Stimulated activated CD8-positive, alpha-beta memory T cell treated with anti-CD3 and anti-CD28 coated beads, Interleukin-4, amount 100 ng/mL, for 48 hours (primary cell): ENCODE measurements around the gene BCKDK.
"Not testable (repeated sequence)": the region's sequence is repeated elsewhere in the genome, so short reads cannot be mapped to it uniquely, and the experiment has no call there.

ENCODE experiments used
- DNase-seq: peaks from one replicate; pipeline ENCODE4 v3.0.0-alpha.2; 2020

Gene BCKDK

DNA sequence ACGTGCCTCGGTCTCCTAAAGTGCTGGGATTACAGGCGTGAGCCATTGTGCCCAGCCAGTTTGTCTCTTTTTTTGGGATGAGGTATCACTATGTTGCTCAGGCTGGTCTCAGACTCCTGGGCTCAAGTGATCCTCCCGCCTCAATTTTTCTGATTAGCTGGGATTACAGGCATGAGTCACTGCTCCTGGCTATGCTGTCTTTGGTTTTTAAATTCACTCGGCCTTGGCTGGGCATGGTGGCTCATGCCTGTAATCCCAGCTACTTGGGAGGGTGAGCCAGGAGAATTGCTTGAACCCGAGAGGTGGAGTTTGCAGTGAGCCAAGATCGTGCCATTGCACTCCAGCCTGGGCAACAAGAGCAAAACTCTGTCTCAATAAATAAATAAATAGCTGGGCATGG lies 36.2 kb downstream of the BCKDK start:
- DNase-seq = not testable (repeated sequence)

GRCh38 chr16:31145398-31145990 lies 37.3 kb downstream of the BCKDK start:
- no peak for DNase-seq

DNA sequence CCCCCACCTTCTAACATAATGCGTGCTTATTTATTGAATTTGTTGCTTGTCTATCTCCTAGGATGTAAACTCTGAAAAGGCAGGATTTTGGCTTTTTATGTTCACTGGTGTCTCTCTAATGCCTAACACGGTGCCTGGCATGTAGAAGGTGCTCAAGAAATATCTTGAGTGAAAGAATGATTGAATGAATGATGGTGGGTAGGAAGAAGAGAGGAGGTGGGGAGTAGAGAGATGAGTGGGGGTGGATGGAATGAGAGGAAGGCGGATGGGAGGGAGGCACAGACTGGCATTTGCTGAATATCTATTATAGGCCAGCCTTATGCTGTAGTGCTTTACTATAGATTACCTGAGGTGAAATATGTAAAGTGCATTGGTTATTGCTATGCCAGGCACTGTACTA lies 39.4 kb downstream of the BCKDK start:
- no peak for DNase-seq

- DNase-seq = no peak
Observed at GRCh38 chr16:31148281-31148728, 40.1 kb downstream of the BCKDK start.

GRCh38 chr16:31148896-31149295 lies 40.7 kb downstream of the BCKDK start:
- no peak for DNase-seq

DNA sequence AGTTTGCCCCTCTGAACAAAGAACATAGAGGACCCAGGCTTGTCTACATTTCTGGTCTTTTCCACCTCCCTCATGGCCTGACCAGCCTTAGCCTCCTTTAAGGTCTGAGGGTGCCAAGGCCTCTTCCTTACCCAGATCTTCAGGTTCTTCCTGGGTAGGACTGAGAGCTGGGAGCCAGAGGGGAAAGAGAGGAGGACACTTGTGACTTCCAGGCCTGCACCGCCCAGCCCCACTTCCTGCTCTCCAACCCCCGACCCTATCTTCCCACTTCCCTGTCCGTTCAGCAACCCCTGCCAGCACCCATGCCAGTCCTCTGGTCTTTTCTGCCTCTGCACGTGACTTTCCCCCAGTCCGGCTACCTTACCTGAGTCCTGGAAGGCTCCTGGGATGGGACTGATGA lies 41.1 kb downstream of the BCKDK start:
- DNase-seq = no peak

GRCh38 chr16:31149894-31150890 lies 42.0 kb downstream of the BCKDK start, which contains the start of gene PRSS36:
Gene PRSS36, minus strand, starts transcription at chr16:31150066. Its CDS starts 31 bp downstream, at chr16:31150035.
- DNase-seq = no peak

DNA sequence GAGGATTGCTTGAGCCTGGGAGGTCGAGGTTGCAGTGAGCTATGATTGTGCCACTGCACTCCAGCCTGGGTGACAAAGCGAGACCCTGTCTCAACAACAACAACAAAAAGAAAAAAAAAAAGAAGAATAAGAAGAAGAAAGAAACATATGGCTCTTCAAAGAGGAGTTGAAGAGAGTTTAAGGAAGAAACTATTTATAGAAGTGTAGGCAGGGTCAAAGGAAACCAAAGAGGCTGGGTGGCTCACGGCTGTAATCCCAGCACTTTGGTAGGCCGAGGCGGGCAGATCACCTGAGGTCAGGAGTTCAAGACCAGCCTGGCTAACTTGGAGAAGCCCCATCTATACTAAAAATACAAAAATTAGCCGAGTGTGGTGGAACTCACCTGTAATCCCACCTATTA lies 42.8 kb downstream of the BCKDK start:
- DNase-seq = not testable (repeated sequence)

DNA sequence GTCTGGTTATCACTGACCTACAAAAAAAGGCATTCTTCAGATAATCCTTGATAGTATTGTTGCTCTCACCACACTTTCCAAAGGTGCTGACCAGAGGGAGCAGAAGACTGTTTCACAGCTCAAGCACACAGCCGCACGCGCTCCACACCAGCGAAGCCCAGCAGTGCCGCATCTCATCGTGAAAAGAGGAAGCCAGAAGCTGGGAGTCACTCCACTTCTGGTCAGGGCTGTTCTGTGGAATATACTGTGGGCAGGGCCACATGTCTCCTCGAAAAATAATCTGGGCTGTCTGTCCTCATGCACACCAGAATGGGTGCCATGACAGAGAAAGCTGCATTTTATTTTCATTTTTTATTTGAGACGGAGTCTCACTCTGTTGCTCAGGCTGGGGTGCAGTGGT lies 49.0 kb downstream of the BCKDK start:
- no peak for DNase-seq
